HG02981 (cell line): ENCODE results near the gene SELENOI.
"Not testable (repeated sequence)": the region's sequence is repeated elsewhere in the genome, so short reads cannot be mapped to it uniquely, and the experiment has no call there.

Experiments
- ATAC-seq: cut with Tn5 transposase; IDR thresholded peaks from one replicate; pipeline ENCODE4 v1.9.1; 2021; ENCODE audit warnings: mild to moderate bottlenecking, moderate library complexity; ENCODE audit not compliant: unreplicated experiment

The SELENOI gene

GRCh38 chr2:26326514-26326913 is 19.4 kb upstream of the SELENOI start:
- ATAC-seq: no peak

GRCh38 chr2:26327291-26328272 is 18.4 kb upstream of the SELENOI start:
- no peak for ATAC-seq

- ATAC-seq: not testable (repeated sequence)
Observed at GRCh38 chr2:26329083-26329482, 16.9 kb upstream of the SELENOI start.

- ATAC-seq: no peak
Observed at GRCh38 chr2:26330114-26330549, 15.8 kb upstream of the SELENOI start.

- ATAC-seq: no peak
Observed at GRCh38 chr2:26330604-26331003, 15.3 kb upstream of the SELENOI start.

- ATAC-seq: not testable (repeated sequence)
Observed at GRCh38 chr2:26331321-26331720, 14.6 kb upstream of the SELENOI start.

GRCh38 chr2:26333293-26333692 is 12.7 kb upstream of the SELENOI start:
- no peak for ATAC-seq

- ATAC-seq: no peak
Observed at GRCh38 chr2:26335231-26335630, 10.7 kb upstream of the SELENOI start.

- ATAC-seq: no peak
Observed at GRCh38 chr2:26336719-26337118, 9.2 kb upstream of the SELENOI start.

- ATAC-seq: no peak
Observed at GRCh38 chr2:26337298-26337697, 8.6 kb upstream of the SELENOI start.

GRCh38 chr2:26340831-26341230 is 5.1 kb upstream of the SELENOI start:
- ATAC-seq: no peak

- ATAC-seq: no peak
Observed at GRCh38 chr2:26344581-26345282, 1.2 kb upstream of the SELENOI start.

GRCh38 chr2:26345283-26345544 is 729 bp upstream of the SELENOI start:
- no peak for ATAC-seq

GRCh38 chr2:26346454-26347053 is 611 bp downstream of the SELENOI start, which contains the start of gene ADGRF3:
TSS of gene ADGRF3 (minus strand) at chr2:26346789. CDS start at chr2:26346234, 555 bp downstream.
- no peak for ATAC-seq

GRCh38 chr2:26347286-26347865 is 1.4 kb downstream of the SELENOI start:
- ATAC-seq: no peak

- no peak for ATAC-seq
Observed at GRCh38 chr2:26349690-26350089, 3.7 kb downstream of the SELENOI start.

GRCh38 chr2:26351375-26352090 is 5.6 kb downstream of the SELENOI start:
- ATAC-seq: no peak

- ATAC-seq: no peak
Observed at GRCh38 chr2:26352892-26353291, 6.9 kb downstream of the SELENOI start.

GRCh38 chr2:26354469-26354868 is 8.5 kb downstream of the SELENOI start:
- not testable (repeated sequence) for ATAC-seq
